Cardiac fibroblast (primary cell): ENCODE results near the gene SNED1.
A peak's percentile ranks its signal among the peaks of the same experiment; 100 is the strongest.

Experiments used
- DNase-seq, 2 donors: peaks; one replicate each; pipeline versions ENCODE4 v3.0.0 to v3.0.0-alpha.2; 2010; ENCODE audit warnings: low read depth in 2 of 2
- H3K4me3 ChIP-seq, 2 donors: replicated peaks in 1 of 2; 1 replicate in 1 of 2; 2 replicates in 1 of 2; pipeline ENCODE4 v1.5.1; 2011; ENCODE audit warnings: low read depth in 2 of 2, low read length in 2 of 2, mild to moderate bottlenecking in 2 of 2, moderate library complexity in 1 of 2
- CTCF ChIP-seq: IDR thresholded peaks from one replicate; pipeline ENCODE4 v1.5.1; 2011; ENCODE audit warnings: low read depth, mild to moderate bottlenecking, low read length, inconsistent platforms

SNED1 gene

GRCh38 chr2:240981871-240982800 lies 16.3 kb upstream of the SNED1 start:
- no peak for DNase-seq

GRCh38 chr2:240982821-240983281 lies 15.6 kb upstream of the SNED1 start:
- H3K4me3 ChIP-seq, result no peak overlapping the region
- no peak for DNase-seq
- TF ChIP-seq CTCF, result no peak

More at GRCh38 chr2:240981871-240982800, 16.3 kb upstream of the SNED1 start:
- no peak for TF ChIP-seq CTCF
- no peak overlapping the region for H3K4me3 ChIP-seq

- H3K4me3 ChIP-seq, result no peak overlapping the region
- peak; percentile 51 to 57 for DNase-seq
- peak; percentile 40 for TF ChIP-seq CTCF
Observed at GRCh38 chr2:240983361-240983995, 14.9 kb upstream of the SNED1 start.

GRCh38 chr2:240983996-240984498 lies 14.4 kb upstream of the SNED1 start:
- no peak for DNase-seq
- TF ChIP-seq CTCF, result no peak

GRCh38 chr2:240985881-240986786 lies 12.3 kb upstream of the SNED1 start:
- no peak for DNase-seq
- no peak overlapping the region for H3K4me3 ChIP-seq
- no peak for TF ChIP-seq CTCF

More at GRCh38 chr2:240983996-240984498, 14.4 kb upstream of the SNED1 start:
- no peak overlapping the region for H3K4me3 ChIP-seq

GRCh38 chr2:240986787-240987411 lies 11.5 kb upstream of the SNED1 start:
- peak; percentile 81 to 93 for DNase-seq
- no peak for TF ChIP-seq CTCF
- no peak overlapping the region for H3K4me3 ChIP-seq
